MCF 10A (cell line): ENCODE data around the gene RNF114. TPM values are rescaled to one million over a fixed set of nuclear protein-coding genes. Genes with fewer than 3 reads are reported as not detected.

Source experiments
- BruUV-seq: library from RNA; stranded (reverse); fragments of 400-500 nt; replicated peaks from 2 replicates; lab custom pipeline; 2021; lab: Mats Ljungman, UMichigan
- CTCF ChIA-PET: fragments of 300-600 bp; sonication (Branson Sonifier 250); formaldehyde crosslinking; extraction: SDS; loops from one replicate; lab custom pipeline; 2021; ENCODE audit warnings: antibody characterized with exemption, inconsistent platforms; lab: Yijun Ruan, JAX
- POLR2A ChIA-PET: fragments of 300-600, 350-650 bp; sonication (Branson Sonifier 250); formaldehyde crosslinking; extraction: SDS; loops from one replicate; lab custom pipeline; 2020; ENCODE audit warnings: antibody characterized with exemption, inconsistent platforms; lab: Yijun Ruan, JAX
- DNase-seq: peaks from one replicate; pipeline ENCODE4 v3.0.0-alpha.2; 2018; ENCODE audit not compliant: unreplicated experiment
- H3K27ac Mint-ChIP-seq: one replicate; pipeline ENCODE4 v1.8.0; 2022; ENCODE audit warnings: mild to moderate bottlenecking, low read depth, mixed read lengths; ENCODE audit not compliant: unreplicated experiment
- H3K27me3 Mint-ChIP-seq: one replicate; pipeline ENCODE4 v1.8.0; 2022; ENCODE audit warnings: mixed read lengths; ENCODE audit not compliant: insufficient read depth, unreplicated experiment
- H3K36me3 Mint-ChIP-seq: one replicate; pipeline ENCODE4 v1.8.0; 2022; ENCODE audit warnings: mild to moderate bottlenecking, moderate library complexity, mixed read lengths; ENCODE audit not compliant: insufficient read depth, unreplicated experiment
- H3K4me1 Mint-ChIP-seq: one replicate; pipeline ENCODE4 v1.8.0; 2022; ENCODE audit warnings: mixed read lengths; ENCODE audit not compliant: insufficient read depth, unreplicated experiment
- H3K4me3 Mint-ChIP-seq: one replicate; pipeline ENCODE4 v1.8.0; 2022; ENCODE audit warnings: mild to moderate bottlenecking, moderate library complexity, mixed read lengths; ENCODE audit not compliant: unreplicated experiment
- H3K9me3 Mint-ChIP-seq: one replicate; pipeline ENCODE4 v1.8.0; 2022; ENCODE audit warnings: mixed read lengths; ENCODE audit not compliant: unreplicated experiment
- intact Hi-C: fragments of 100-400 bp; cut with micrococcal nuclease; formaldehyde crosslinking; loops from 2 replicates; pipeline ENCODE4 v1.14.1; 2022
- total RNA-seq: library from RNA; stranded (reverse); gene quantifications from 2 replicates; pipeline ENCODE4 v1.2.3, GENCODE V29; 2022
- TF ChIP-seq, protein P1 (sequence below): fragments of 200-600 bp; IDR thresholded peaks from one replicate; pipeline ENCODE4 v1.8.0; 2022; ENCODE audit warnings: antibody characterized with exemption, mild to moderate bottlenecking; ENCODE audit not compliant: unreplicated experiment

Gene RNF114
- total RNA-seq, 1 experiment from 2014 or later: 48.6 TPM

- CTCF ChIA-PET: interaction anchor here (1.7 to 2.2 kb wide), 2 partner anchors 9 to 17 kb away, joined by 4 to 14 read pairs; no protein-coding TSS in a partner anchor
- H3K4me1 Mint-ChIP-seq: no peaks in the 10 kb centered on the region
- no peaks in the 10 kb centered on the region for H3K27me3 Mint-ChIP-seq
- no TSS peak for BruUV-seq
- no peak overlapping the region for H3K4me3 Mint-ChIP-seq
- no peak for DNase-seq
- H3K9me3 Mint-ChIP-seq: no peaks in the 10 kb centered on the region
- peaks cover 34% of the 10 kb centered on the region for H3K36me3 Mint-ChIP-seq
- peak overlapping the region; percentile 3 for H3K27ac Mint-ChIP-seq
- POLR2A ChIA-PET: no interaction called here
- intact Hi-C loops: no loop called here
- TF ChIP-seq, protein P1, sequence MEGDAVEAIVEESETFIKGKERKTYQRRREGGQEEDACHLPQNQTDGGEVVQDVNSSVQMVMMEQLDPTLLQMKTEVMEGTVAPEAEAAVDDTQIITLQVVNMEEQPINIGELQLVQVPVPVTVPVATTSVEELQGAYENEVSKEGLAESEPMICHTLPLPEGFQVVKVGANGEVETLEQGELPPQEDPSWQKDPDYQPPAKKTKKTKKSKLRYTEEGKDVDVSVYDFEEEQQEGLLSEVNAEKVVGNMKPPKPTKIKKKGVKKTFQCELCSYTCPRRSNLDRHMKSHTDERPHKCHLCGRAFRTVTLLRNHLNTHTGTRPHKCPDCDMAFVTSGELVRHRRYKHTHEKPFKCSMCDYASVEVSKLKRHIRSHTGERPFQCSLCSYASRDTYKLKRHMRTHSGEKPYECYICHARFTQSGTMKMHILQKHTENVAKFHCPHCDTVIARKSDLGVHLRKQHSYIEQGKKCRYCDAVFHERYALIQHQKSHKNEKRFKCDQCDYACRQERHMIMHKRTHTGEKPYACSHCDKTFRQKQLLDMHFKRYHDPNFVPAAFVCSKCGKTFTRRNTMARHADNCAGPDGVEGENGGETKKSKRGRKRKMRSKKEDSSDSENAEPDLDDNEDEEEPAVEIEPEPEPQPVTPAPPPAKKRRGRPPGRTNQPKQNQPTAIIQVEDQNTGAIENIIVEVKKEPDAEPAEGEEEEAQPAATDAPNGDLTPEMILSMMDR: no peak
These were observed 30.6 kb upstream of the RNF114 start for GRCh38 chr20:49905415-49906091.

- DNase-seq: no peak
- H3K27ac Mint-ChIP-seq: no peak overlapping the region
- TF ChIP-seq, protein P1: no peak
- peaks cover 37% of the 10 kb centered on the region for H3K36me3 Mint-ChIP-seq
- ChIA-PET CTCF (interaction anchor here (1.1 to 2.2 kb wide), 3 partner anchors 8 to 18 kb away, joined by 4 to 14 read pairs (median 5); no protein-coding TSS in a partner anchor), POLR2A (interaction anchor here (0.8 to 1.4 kb wide), 4 partner anchors 10 to 52 kb away, joined by 3 read pairs; no protein-coding TSS in a partner anchor)
- H3K27me3 Mint-ChIP-seq: no peaks in the 10 kb centered on the region
- H3K9me3 Mint-ChIP-seq: no peaks in the 10 kb centered on the region
- H3K4me3 Mint-ChIP-seq: no peak overlapping the region
- intact Hi-C loops: no loop called here
- H3K4me1 Mint-ChIP-seq: no peaks in the 10 kb centered on the region
- BruUV-seq: no TSS peak
These were observed 30.0 kb upstream of the RNF114 start for GRCh38 chr20:49906101-49906604.

DNA sequence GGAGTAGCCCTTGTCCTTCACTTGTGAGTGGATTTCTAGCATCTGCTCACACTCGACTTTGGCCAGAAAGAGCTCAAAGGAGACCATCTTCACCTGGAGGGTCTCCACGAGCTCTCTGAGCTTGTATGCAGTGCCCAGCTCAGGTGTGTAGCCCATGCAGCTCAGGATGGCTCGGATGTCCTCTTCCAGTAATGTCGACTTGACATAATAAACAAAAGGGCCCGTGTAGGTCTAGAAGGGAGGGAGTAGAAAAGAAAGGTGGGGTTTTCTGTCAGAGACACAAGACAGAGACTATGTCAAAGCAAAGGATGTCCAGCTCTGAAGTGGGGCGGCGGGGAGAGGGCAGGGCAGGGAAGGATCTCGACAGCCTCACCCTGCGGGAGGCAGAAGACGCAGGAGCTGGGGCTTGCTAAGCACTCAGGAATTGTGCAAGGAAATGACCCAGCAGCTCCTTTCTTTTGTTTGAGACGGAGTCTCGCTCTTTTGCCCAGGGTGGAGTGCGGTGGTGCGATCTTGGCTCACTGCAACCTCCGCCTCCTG, 29.5 kb upstream of the RNF114 start:
- H3K4me3 Mint-ChIP-seq: no peak overlapping the region
- CTCF ChIA-PET: interaction anchor here (0.8 to 2.2 kb wide), 4 partner anchors 8 to 61 kb away, joined by 3 to 14 read pairs (median 4); no protein-coding TSS in a partner anchor

More for the DNA sequence above, 29.5 kb upstream of the RNF114 start:
- intact Hi-C loops: no loop called here
- no TSS peak for BruUV-seq
- no peaks in the 10 kb centered on the region for H3K9me3 Mint-ChIP-seq
- DNase-seq: no peak
- no peak overlapping the region for H3K27ac Mint-ChIP-seq
- no peaks in the 10 kb centered on the region for H3K27me3 Mint-ChIP-seq
- TF ChIP-seq, protein P1: no peak
- peaks cover 42% of the 10 kb centered on the region for H3K36me3 Mint-ChIP-seq
- POLR2A ChIA-PET: interaction anchor here (0.8 to 1.4 kb wide), 4 partner anchors 9 to 53 kb away, joined by 3 read pairs; no protein-coding TSS in a partner anchor
- H3K4me1 Mint-ChIP-seq: no peaks in the 10 kb centered on the region
